ENCODE data around the gene FAM167B. TPM values are rescaled to one million over a fixed set of nuclear protein-coding genes. Genes with fewer than 3 reads are reported as not detected.

FAM167B gene
- total and polyA plus RNA-seq, 2 of the 4 experiments (the other 2 are of a cell fraction), result 0.18 to 0.53 TPM

DNA sequence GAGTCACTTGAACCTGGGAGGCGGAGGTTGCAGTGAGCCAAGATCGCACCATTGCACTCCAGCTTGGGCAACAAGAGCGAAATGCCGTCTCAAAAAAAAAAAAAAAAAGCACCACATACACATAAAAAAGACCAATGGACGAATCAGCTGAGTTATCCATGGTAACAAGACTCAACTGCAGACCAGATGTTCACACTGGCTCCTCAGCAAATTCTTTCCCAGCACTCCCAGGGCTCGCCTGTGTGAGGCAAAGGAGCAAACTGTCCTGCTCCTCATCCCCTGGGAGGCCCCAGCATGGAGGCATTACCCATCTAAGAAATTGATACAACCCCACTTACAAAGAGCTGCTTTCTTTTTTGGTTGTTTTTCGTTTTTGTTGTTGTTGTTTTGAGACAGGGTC lies 28.0 kb upstream of the FAM167B start:
- dilution Hi-C loops (cut with HindIII; ENCODE audit: low sequenced_read_pairs, unreplicated experiment), result no loop called here
- no peak overlapping the region for H2AFZ ChIP-seq (replicated peaks; ENCODE audit: low read length, poor library complexity)
- WGBS, 2 experiments (ENCODE audit: extremely low coverage in 2 of 2, insufficient read length in 1 of 2), result no CpG with 5 or more reads among the region's 7 CpGs

More for the DNA sequence above, 28.0 kb upstream of the FAM167B start:
- ATAC-seq (ENCODE audit: low read depth), result no peak
- Histone ChIP-seq H2AK5ac (ENCODE audit: low read depth, low read length) (no peak overlapping the region), H2AK9ac (replicated peaks; ENCODE audit: low read depth, low read length, poor library complexity) (no peak overlapping the region), H4K8ac (ENCODE audit: low read depth in 2 of 2, low read length in 2 of 2) (no peak overlapping the region), H3K27me3 (ENCODE audit: control insufficient read depth, insufficient read depth, low read length) (no peaks in the 10 kb centered on the region), H2BK20ac (ENCODE audit: low read depth, low read length) (no peak overlapping the region), H3K23ac (ENCODE audit: low read depth, low read length) (no peak overlapping the region), H3K4me3 (ENCODE audit: insufficient read depth, low read depth, low read length) (no peak overlapping the region), H3K56ac (ENCODE audit: extremely low read depth, insufficient read depth, low read length) (no peak overlapping the region), H2BK120ac (ENCODE audit: low read depth, low read length) (no peak overlapping the region), H3K4me2 (ENCODE audit: low read depth, low read length) (no peak overlapping the region), H3K9me1 (ENCODE audit: insufficient read depth, low read length) (peaks cover 13% of the 10 kb centered on the region), H3K27ac (ENCODE audit: insufficient read depth, low read length) (no peak overlapping the region), H3K18ac (ENCODE audit: low read depth, low read length) (no peak overlapping the region), H3K4me1 (ENCODE audit: control insufficient read depth, insufficient read depth, low read length) (peaks cover 12% of the 10 kb centered on the region), H3K4ac (ENCODE audit: low read depth, low read length) (no peak overlapping the region), H3K36me3 (ENCODE audit: control insufficient read depth, insufficient read depth, low read length) (peaks cover 38% of the 10 kb centered on the region), H4K91ac (ENCODE audit: insufficient read depth, low read depth, low read length) (no peak overlapping the region), H2BK5ac (ENCODE audit: low read depth, low read length, poor library complexity, severe bottlenecking) (no peak overlapping the region), H3K9me3 (ENCODE audit: control insufficient read depth, insufficient read depth, low read length) (no peaks in the 10 kb centered on the region), H4K20me1 (ENCODE audit: insufficient read depth, low read length) (no peaks in the 10 kb centered on the region), H2BK15ac (ENCODE audit: low read depth, low read length) (no peak overlapping the region), H3K79me1 (ENCODE audit: low read depth in 1 of 2, low read length in 2 of 2) (peaks cover 25 to 65% of the 10 kb centered on the region in 2 experiments), H3K9ac (ENCODE audit: low read depth, low read length) (no peak overlapping the region), H4K5ac (ENCODE audit: low read depth, low read length) (no peak overlapping the region), H3K14ac (replicated peaks; ENCODE audit: low read depth, low read length) (no peak overlapping the region)
- POLR2A ChIA-PET (ENCODE audit: unreplicated experiment), result interaction anchor here (0.6 kb wide), 1 partner anchor 105 kb away, joined by 7 read pairs; no protein-coding TSS in a partner anchor
- no TSS peak for BruUV-seq (replicated peaks)
- TF ChIP-seq CHD1 (IDR thresholded peaks at IDR 0.05; ENCODE audit: low read depth, low read length), result no peak
- no peak for TF ChIP-seq MAFK (IDR thresholded peaks at IDR 0.05; ENCODE audit: low read depth, low read length)
- TF ChIP-seq NFE2L2 (IDR thresholded peaks at IDR 0.05; ENCODE audit: low read depth, low read length), result no peak
- TF ChIP-seq, protein P1, sequence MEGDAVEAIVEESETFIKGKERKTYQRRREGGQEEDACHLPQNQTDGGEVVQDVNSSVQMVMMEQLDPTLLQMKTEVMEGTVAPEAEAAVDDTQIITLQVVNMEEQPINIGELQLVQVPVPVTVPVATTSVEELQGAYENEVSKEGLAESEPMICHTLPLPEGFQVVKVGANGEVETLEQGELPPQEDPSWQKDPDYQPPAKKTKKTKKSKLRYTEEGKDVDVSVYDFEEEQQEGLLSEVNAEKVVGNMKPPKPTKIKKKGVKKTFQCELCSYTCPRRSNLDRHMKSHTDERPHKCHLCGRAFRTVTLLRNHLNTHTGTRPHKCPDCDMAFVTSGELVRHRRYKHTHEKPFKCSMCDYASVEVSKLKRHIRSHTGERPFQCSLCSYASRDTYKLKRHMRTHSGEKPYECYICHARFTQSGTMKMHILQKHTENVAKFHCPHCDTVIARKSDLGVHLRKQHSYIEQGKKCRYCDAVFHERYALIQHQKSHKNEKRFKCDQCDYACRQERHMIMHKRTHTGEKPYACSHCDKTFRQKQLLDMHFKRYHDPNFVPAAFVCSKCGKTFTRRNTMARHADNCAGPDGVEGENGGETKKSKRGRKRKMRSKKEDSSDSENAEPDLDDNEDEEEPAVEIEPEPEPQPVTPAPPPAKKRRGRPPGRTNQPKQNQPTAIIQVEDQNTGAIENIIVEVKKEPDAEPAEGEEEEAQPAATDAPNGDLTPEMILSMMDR (conservative IDR thresholded peaks at IDR 0.05; ENCODE audit: low read depth, low read length), result no peak
- TF ChIP-seq RAD21 (IDR thresholded peaks at IDR 0.05; ENCODE audit: low read length), result no peak
- TF ChIP-seq, protein P2, sequence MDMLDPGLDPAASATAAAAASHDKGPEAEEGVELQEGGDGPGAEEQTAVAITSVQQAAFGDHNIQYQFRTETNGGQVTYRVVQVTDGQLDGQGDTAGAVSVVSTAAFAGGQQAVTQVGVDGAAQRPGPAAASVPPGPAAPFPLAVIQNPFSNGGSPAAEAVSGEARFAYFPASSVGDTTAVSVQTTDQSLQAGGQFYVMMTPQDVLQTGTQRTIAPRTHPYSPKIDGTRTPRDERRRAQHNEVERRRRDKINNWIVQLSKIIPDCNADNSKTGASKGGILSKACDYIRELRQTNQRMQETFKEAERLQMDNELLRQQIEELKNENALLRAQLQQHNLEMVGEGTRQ (IDR thresholded peaks at IDR 0.05; ENCODE audit: low read depth, low read length), result no peak
- TF ChIP-seq BHLHE40 (IDR thresholded peaks at IDR 0.05; ENCODE audit: low read depth, low read length), result no peak
- TF ChIP-seq RFX5 (IDR thresholded peaks at IDR 0.05; ENCODE audit: low read depth, low read length), result no peak
- no peak for TF ChIP-seq RCOR1 (IDR thresholded peaks at IDR 0.05; ENCODE audit: insufficient replicate concordance, low read length)
- CTCF ChIA-PET, result interaction anchor here (0.6 to 0.7 kb wide), 2 partner anchors 29 to 41 kb away, joined by 4 to 5 read pairs; no protein-coding TSS in a partner anchor
- peak; percentile 48 for DNase-seq
- in situ Hi-C loops (cut with MboI; ENCODE audit: low sequenced_read_pairs), result loop anchor here (10.0 kb wide), 1 partner anchor 106 kb away; no protein-coding TSS in a partner anchor
- intact Hi-C loops (cut with micrococcal nuclease), result no loop called here

All from IMR-90 (cell line).